NK-92 (cell line): ENCODE data around the gene RPS6KC1.
"Not testable (repeated sequence)": the region's sequence is repeated elsewhere in the genome, so short reads cannot be mapped to it uniquely, and the experiment has no call there.

Experiments used
- DNase-seq: peaks from one replicate; lab custom pipeline; 2025; ENCODE audit not compliant: unreplicated experiment; lab: John Stamatoyannopoulos, UW

Gene RPS6KC1

DNA sequence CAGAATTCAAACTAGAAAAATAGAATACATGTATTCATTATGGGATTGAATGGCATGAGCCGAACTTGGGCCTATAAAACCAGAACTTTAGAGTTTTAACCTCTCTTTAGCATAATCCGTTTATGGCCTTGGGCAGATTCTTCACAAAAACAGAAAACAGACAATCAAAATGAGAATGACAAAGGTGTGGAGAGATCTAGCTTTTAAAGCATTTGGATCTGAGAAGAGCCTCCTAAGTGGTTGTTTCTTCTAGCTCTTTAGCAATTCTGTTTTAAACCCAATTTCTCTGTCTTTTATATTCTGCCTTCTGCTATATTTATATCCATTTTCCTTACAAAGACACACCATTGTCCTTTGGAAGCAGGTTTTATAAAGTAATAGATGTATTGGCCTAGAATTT, 160.2 kb downstream of the RPS6KC1 start:
- DNase-seq: no peak

DNA sequence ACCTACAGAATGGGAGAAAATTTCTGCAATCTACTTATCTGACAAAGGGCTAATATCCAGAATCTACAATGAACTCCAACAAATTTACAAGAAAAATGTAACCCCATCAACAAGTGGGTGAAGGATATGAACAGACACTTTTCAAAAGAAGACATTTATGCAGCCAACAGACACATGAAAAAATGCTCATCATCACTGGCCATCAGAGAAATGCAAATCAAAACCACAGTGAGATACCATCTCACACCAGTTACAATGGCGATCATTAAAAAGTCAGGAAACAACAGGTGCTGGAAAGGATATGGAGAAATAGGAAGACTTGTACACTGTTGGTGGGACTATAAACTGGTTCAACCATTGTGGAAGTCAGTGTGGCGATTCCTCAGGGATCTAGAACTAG, 168.0 kb downstream of the RPS6KC1 start:
- DNase-seq: not testable (repeated sequence)

DNA sequence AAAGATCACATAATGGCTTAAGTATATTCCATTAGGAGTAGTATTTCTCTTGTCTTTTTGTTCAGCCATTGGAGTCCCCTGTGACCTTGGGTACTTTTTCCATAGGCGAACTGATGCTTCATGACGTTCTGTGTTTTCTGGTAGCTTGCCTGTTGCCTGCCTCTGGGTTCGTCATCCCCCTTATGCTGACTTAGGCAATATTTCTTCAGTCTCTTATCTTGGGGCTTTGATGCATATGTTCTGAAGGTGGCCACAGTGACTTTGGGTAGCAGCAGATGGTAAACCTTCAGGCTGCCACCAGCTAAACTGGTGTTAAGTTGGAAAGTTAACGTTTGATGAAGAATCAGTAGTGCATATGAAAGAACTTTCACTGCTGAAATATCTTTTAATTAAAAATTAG, 170.2 kb downstream of the RPS6KC1 start:
- no peak for DNase-seq

DNA sequence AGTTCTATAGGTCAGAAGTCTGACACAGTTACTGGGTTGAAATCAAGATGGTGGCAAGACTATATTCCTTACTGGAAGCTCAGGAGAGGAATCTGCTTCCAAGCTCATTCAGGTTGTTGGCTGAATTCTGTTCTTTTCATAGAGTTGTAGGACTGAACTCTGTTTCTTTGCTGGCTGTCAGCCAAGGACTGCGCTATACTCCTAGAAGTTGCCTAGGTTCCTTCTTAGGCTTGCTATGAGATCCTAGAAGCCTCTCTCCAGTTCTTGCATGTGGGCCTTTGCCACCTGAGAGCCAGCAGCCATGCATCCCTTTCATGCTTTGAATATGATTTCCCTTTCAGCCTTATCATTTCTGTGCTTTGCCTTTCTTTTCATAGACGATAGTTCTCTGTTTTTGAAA, 176.4 kb downstream of the RPS6KC1 start:
- DNase-seq: no peak

DNA sequence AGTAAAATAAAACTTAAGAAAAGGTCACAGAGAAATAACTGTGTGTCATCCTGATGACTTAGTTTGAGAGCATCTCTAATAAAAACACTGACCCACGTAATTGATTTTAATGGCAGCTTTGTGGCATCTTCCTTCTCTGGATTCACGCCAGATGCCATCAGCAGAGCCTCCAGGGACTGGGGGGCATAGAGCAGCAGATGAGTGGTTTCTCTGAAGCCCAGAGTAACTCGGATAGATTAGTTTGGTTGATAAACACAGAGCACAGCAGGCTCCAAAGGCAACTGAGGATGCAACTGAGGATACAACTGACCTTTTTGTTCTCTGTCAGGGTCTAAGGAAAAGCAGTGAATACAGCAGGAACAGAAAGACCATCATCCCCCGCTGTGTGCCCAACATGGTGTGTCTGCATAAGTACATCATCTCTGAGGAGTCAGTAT, 180.8 kb downstream of the RPS6KC1 start:
- no peak for DNase-seq

DNA sequence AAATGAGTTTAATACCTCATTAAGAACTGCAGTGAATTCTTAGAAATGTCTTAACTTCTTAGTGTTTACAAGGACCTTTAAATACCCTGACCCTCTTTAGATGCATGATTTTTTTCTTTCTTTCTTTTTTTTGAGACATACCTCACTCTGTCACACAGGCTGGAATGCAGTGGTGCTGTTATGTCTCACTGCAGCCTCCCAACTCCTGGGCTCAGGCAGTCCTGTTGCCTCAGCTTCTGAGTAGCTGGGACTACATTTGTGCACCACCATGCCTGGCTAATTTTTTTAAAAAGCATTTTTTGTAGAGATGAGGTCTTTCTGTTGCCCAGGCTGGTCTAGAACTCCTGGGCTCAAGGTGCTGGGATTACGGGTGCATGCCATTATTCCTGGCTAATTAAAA, 191.8 kb downstream of the RPS6KC1 start:
- no peak for DNase-seq

DNA sequence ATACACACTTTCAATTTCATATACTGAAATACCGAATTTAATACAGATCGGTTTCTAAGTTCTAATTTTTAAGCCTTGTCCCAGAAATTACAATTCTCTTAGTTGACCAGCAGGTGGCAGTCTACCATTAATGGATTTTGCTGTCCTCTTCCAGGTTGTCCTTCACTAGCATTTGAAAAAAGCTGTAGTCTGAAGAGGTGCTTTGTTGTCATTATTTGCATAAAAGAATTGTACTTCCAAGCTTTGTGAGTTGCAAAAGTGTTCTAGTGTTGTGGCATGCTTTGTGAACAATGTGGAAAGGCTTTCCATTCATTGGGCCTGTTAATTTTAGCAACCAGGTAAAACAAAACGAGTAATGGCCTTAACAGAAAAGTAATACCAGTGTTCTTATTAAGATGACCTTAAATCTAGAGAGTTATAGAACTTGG, 193.6 kb downstream of the RPS6KC1 start:
- no peak for DNase-seq

DNA sequence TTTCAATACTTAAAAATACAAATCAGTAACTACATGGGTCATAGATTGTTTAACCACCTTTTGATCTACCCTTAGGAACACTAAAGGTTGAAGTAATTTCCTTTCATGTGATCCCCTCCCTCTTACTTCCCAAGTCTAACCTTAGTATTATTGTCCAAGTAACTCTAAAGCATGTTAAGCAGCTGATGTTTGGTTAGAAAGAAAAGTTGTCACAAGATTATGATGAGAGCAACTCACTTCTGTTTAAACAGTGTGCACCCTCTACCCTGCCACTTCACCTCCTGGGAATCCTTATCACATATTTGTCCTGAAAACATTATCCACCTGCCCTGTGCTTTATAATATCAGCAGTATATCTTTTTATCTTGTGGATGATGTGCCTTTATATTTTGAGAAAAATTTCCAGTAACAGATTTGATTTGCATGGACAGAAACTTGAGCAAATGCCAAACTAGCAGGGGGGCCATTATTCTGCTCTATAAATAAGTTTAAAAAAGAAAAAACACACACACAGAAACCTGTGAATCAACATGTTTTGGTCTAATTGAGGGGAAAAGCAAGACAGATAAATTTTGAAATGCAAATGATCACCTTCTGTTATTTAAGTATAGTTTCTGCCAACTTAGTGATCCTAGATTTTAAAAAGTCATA, 194.3 kb downstream of the RPS6KC1 start:
- DNase-seq: no peak

DNA sequence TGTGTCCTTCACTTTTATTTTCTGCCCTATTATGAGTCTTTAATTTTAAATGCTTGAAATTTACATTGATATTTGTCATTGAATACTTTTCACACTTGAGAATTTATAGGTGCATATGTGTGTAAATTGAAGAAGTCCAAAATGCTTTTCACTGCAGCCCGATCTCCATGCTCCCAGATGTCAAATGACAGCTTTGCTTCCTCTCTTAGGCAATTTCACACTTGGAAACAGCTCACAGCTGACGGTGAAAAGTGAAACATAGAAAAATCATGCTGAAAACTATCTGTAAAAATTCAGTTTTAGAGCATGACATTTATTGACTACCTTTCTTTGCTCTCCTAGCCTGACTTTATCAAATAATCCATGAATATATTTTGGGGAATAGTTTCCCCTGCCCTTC, 196.0 kb downstream of the RPS6KC1 start:
- no peak for DNase-seq

DNA sequence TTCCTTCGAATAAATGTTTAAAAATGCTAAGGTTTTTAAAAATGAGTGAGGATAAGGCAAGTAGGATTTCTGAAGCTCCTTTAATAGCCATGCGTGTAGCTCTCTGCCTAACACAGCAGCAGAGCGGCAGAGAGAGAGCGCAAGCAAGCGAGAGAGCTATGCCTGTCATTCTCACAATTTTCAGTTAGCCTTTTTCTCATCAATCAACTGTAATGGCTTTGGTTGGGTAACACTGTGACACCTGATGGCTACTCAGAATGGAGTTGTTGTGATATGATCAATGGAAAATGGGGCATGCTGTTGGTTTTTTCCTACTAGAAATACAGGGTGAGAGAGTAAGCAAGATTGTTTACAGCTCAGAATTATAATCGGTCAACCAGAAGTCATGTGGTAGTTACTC, 198.4 kb downstream of the RPS6KC1 start:
- no peak for DNase-seq

DNA sequence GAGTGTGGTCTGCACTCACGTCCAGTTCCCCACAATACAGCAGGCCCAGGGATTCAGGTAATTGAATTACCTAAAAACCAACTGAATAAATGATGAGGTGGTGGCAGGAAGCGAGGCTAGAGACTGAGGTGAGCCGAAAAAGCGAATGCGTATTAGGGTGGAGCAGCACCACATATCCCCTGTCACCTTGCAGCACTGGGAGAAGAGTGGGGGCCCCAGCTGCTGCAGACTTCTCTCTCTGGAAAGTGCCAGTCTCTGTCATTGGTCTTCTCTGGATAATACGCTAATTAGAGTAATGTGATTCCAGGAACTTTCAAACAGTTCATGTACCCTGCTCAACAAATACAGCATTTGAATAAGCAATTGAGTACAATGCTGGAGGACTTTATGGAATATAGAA, 199.0 kb downstream of the RPS6KC1 start:
- DNase-seq: no peak

DNA sequence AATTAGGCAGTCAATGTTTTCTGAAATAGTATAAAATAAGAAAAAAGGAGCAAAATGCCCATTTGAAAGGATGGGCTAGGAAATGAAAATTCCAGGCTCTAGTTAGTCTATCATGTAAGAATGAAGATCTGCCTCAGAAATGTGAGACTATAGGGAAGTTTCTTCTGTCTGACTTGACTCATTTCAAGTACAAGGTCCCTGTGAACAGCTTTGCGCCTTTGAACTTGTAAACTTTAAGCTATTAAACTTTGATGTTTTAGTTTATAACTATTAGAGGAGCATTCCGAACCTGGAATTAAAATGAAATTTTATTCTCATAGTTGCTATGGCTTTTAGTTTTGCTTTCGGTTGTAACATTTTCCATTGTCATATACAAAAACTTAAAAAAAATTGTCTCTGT, 199.4 kb downstream of the RPS6KC1 start:
- DNase-seq: no peak

DNA sequence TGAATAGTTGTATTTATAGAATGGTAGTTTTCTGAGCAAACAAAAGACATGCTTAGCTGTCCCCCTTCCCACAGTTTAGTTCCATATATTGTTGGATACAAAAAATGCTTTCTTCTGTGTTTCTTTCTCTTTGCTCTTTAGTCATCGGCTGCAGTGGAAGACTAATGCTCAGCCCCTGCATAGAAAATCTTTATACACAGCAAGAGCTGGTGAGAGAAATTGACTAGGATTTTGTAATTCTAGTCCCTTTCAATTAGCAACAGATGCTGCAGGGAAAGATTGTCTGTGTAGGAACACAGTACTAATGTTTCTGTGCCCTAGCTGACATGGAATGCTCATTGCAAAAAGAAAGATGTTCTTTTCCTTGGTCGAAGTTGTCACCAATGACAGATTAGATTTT, 200.9 kb downstream of the RPS6KC1 start:
- no peak for DNase-seq

DNA sequence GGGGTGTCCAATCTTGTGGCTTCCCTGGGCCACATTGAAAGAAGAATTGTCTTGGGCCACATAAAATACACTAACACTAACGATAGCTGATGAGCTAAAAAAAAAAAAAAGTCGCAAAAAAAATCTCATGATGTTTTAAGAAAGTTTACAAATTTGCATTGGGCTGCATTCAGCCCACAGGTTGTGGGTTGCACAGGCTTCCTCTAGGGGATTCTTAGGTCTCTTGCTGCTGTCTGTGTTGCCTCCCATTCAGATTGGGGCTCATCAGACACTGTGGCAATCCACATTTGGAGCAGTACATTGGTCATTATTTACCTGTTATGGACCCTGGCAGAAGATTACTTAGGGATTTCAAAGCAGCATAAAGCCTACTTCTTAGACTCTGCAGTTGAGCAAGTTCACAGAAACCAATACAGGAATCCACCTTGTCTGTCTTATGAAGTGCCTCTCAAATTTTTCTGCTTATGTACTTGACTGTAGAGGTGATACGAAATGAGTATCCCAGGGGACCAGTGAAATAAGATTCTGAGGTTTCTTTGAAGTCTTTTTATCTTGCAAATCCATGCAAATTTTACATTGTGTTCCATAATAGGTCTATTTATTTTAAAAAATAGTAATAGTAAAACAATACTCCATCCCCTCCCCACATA, 205.5 kb downstream of the RPS6KC1 start:
- DNase-seq: no peak

DNA sequence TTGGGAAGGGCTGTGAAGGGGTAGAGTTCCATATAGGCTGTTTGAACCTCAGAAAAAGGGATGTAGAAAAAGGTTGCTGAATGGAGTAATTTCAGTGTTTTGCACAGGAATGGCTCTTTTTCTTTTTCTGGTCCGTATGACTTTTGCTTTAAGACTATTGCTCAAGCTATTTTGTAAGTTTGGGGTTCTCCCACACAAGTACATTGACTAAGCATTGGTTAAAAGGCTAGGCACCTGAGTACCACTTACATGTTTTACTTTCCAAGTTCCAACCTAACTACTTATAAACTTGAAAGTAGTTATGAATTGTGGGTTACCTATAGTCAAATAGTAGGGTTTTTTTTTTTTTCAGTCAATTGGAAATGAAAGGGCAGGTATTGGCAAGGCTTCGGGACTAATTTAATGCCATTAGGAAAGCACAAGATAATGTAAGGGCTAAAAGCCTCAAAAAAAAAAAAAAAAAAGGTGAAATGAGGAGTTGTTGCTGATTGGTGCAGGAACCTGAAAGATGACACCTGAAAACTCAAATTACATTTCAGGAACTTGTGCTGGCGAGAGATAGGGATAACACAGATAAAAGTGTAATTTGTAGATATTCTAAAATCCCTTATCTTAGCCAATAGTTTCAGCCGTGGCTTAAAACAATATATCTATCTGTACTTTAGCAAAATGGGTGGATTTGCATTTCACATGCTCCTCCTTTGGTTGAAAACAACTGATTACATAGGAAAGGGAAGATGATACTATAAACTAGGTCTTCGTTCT, 209.5 kb downstream of the RPS6KC1 start:
- DNase-seq: no peak

DNA sequence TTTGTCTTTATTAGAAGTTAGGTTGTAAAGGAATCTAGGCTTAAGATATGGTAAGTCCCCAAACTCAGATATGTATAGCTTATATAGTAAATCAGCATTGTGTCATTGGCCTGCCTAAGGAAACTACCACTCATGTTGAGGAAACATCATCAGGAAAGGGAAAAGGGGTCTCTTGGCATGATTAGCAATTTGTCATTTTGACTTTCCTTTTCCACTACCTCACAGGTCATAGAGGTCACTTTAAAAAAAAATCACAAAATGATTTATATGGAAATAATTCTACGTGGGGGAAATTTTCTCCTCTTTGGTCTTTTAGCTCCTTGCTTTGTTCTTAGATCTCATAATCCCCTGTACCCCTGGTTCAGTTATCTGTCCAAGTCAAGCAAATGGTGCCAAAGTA, 213.5 kb downstream of the RPS6KC1 start:
- DNase-seq: no peak

DNA sequence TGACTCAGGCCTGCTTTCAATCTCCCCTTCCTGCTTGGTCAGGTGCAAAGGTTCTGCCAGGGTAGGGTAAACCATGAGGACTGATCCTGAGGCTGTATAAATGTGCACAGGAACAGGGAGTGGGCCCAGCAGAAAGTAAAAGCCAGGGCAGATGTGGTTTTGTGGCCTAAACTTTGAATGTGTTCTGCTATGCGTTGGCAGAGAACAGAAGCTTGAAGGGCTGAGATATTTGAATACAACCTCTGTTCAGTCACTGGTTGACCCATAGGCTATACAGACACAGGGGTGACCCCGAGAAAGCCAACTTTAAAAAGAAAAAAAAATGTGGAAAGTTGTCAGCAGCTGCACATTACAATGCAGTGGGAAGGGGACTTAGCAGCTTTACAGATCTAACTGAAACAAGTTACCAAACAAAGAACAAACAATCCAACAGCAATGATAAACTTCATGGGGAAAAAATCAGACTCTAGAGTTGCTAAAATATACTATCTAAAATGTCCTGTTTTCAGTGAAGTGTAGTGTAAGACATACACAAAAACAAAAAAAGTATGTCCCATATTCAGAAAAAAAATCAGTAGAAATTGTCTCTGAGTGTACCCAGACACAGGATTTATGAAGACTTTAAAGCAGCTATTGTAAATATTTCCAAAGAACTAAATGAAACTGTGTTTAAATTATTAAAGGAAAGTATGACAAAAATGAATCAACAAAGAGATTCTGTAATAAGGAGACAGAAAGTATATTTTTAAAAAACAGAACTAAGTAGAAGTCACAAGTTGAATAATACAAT, 216.1 kb downstream of the RPS6KC1 start:
- no peak for DNase-seq

DNA sequence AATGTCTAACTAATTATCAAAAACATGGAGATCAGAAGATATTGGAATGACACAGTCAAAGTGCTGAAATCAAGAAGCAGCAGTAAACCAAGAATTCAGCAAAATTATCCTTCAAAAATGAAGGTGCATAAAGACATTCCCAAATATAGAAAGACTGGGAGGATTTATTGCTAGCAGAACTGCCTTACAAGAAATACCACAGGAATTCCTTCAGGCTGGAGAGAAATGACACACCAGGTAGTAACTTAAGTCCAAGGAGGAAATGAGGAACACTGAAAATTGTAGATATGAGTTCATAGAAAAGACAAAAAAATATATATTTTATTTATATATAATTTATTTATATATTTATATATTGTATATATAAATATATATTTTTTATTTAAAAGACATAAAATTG, 217.2 kb downstream of the RPS6KC1 start:
- DNase-seq: no peak

DNA sequence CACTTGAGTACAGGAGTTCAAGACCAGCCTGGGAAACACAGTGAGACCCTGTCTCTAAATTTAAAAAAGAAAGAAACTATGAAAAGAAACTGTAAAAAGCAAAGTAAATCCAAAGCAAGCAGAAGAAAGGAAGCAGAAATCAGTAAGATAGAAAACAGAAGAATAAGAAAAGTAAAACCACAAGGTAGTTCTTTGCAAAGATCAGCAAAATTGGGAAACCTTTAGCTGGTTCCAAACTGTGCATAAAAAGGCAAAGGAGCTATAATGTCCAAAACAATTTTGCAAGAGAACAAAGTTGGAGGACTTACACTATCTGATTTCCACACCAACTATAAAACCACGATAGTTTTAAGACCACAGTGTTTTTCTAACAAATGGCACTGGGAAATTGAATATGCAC, 218.8 kb downstream of the RPS6KC1 start:
- no peak for DNase-seq

DNA sequence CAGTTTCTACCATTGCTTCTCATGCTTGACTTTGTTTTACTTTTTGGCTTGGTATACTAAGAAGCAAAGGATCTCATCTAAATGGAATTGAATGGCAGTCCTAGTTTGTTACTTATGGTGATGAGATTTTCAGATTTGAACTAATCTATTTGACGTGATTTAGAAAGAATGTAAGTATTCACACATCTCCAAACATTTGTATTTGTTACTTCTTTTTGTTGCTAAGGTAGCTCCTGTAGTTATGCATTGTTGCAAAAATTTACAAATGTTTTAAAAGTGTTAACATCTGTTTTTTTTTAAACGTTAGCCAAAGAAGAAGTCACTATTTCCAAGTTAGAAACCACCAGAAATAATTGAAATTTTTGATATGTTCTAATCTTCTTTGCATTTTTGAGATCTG, 222.5 kb downstream of the RPS6KC1 start:
- no peak for DNase-seq

DNA sequence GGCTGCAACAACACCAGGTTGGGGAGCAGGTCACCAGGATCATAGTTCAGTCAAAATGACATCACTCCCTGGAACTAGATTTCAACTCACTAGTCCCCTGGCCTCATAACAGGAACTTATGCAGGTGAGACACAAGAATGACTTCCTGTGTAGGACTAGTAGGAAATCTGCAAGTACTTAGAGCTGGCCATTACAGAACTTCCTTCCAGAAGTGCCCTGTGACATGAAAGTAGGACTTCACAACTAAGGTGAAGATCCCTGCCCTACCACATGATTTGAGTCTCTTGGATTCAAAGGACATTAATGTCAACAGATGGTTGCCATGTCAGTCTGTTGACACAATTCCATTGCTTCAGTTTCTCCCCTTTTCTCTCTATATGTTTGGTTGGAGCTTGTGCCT, 223.1 kb downstream of the RPS6KC1 start:
- DNase-seq: no peak

DNA sequence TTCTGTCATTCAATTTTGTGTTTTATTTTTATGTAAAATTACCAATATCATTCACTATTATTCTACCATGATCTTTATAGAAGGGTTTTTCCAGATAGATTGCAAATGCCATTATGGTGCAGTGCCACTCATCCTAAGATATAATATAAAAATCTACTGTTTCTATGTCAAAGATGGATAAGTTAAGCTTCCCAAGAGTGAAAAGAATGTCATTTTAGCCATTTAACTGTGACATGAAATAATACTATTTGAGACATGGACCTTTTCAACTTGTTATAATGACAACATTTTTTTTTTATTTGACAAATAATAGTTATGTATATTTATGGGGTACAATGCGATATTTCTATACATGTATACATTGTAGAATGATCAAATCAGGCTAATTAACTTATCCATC, 224.3 kb downstream of the RPS6KC1 start:
- no peak for DNase-seq
